GM18498 (cell line): ENCODE data around the gene ARHGAP6.
A peak's percentile ranks its signal among the peaks of the same experiment; 100 is the strongest.
"Not testable (repeated sequence)": the region's sequence is repeated elsewhere in the genome, so short reads cannot be mapped to it uniquely, and the experiment has no call there.

ENCODE experiments used
- ATAC-seq: cut with Tn5 transposase; IDR thresholded peaks from one replicate; pipeline ENCODE4 v1.9.1; 2021; ENCODE audit warnings: mild to moderate bottlenecking, moderate library complexity; ENCODE audit not compliant: unreplicated experiment

Gene ARHGAP6

GRCh38 chrX:11578301-11578700, 87.4 kb downstream of the ARHGAP6 start:
- not testable (repeated sequence) for ATAC-seq

GRCh38 chrX:11577603-11578002, 88.1 kb downstream of the ARHGAP6 start:
- no peak for ATAC-seq

GRCh38 chrX:11575332-11575731, 90.4 kb downstream of the ARHGAP6 start:
- no peak for ATAC-seq

GRCh38 chrX:11567528-11568220, 98.0 kb downstream of the ARHGAP6 start:
- ATAC-seq = no peak

- ATAC-seq = no peak
Observed at GRCh38 chrX:11566789-11567188, 98.9 kb downstream of the ARHGAP6 start.

GRCh38 chrX:11566173-11566572, 99.5 kb downstream of the ARHGAP6 start:
- ATAC-seq = no peak

GRCh38 chrX:11564546-11564945, 101.2 kb downstream of the ARHGAP6 start:
- ATAC-seq = no peak

GRCh38 chrX:11562570-11562969, 103.2 kb downstream of the ARHGAP6 start:
- no peak for ATAC-seq

- ATAC-seq = no peak
Observed at GRCh38 chrX:11558972-11559371, 106.7 kb downstream of the ARHGAP6 start.

GRCh38 chrX:11557120-11557519, 108.6 kb downstream of the ARHGAP6 start:
- no peak for ATAC-seq

GRCh38 chrX:11555759-11556158, 110.0 kb downstream of the ARHGAP6 start:
- ATAC-seq = no peak

GRCh38 chrX:11553594-11553993, 112.1 kb downstream of the ARHGAP6 start:
- no peak for ATAC-seq

GRCh38 chrX:11551151-11551550, 114.6 kb downstream of the ARHGAP6 start:
- ATAC-seq = no peak

- no peak for ATAC-seq
Observed at GRCh38 chrX:11546917-11547316, 118.8 kb downstream of the ARHGAP6 start.

- no peak for ATAC-seq
Observed at GRCh38 chrX:11543249-11543648, 122.5 kb downstream of the ARHGAP6 start.

GRCh38 chrX:11541510-11541909, 124.2 kb downstream of the ARHGAP6 start:
- no peak for ATAC-seq

GRCh38 chrX:11540532-11541377, 125.0 kb downstream of the ARHGAP6 start:
- no peak for ATAC-seq

- ATAC-seq = no peak
Observed at GRCh38 chrX:11537141-11537540, 128.6 kb downstream of the ARHGAP6 start.

GRCh38 chrX:11535156-11535919, 130.4 kb downstream of the ARHGAP6 start:
- no peak for ATAC-seq

- peak; percentile 74 for ATAC-seq
Observed at GRCh38 chrX:11533199-11533651, 132.5 kb downstream of the ARHGAP6 start.

- no peak for ATAC-seq
Observed at GRCh38 chrX:11532291-11533078, 133.2 kb downstream of the ARHGAP6 start.
